HEK293 (cell line): ENCODE measurements around the gene NIPSNAP2.

ENCODE experiments used
- CTCF ChIA-PET: fragments of 350-600 bp; formaldehyde crosslinking; extraction: SDS; loops from one replicate; lab custom pipeline; 2021; ENCODE audit warnings: antibody characterized with exemption; lab: Yijun Ruan, JAX
- POLR2A ChIA-PET: fragments of 300-600 bp; formaldehyde crosslinking; extraction: SDS; loops from one replicate; lab custom pipeline; 2020; ENCODE audit warnings: antibody characterized with exemption, inconsistent platforms; lab: Yijun Ruan, JAX
- H3K27ac ChIP-seq: fragments of 200-500 bp; sonication (Bioruptor generic); 2 replicates; pipeline ENCODE4 v1.5.1; 2014; ENCODE audit warnings: low read depth, low read length, control low read depth, inconsistent platforms; ENCODE audit errors: extremely low read depth
- H3K36me3 ChIP-seq, 2 experiments: fragments of 200-500 bp in 1 of 2; sonication (Bioruptor generic) in 1 of 2; 1 replicate in 1 of 2; 2 replicates in 1 of 2; pipeline ENCODE4 v1.5.1; 2014 to 2017; ENCODE audit warnings: inconsistent platforms in 2 of 2, low read length in 2 of 2; ENCODE audit not compliant: control insufficient read depth in 2 of 2, insufficient read depth in 1 of 2
- H3K4me1 ChIP-seq: fragments of 200-500 bp; sonication (Bioruptor generic); 2 replicates; pipeline ENCODE4 v1.5.1; 2014; ENCODE audit warnings: mild to moderate bottlenecking, low read length, inconsistent platforms; ENCODE audit not compliant: control insufficient read depth, insufficient read depth
- H3K4me3 ChIP-seq: 2 replicates; pipeline ENCODE4 v1.5.1; 2011; ENCODE audit warnings: low read depth, mild to moderate bottlenecking, control low read depth, low read length, moderate library complexity
- H3K9me3 ChIP-seq: fragments of 200-500 bp; sonication (Bioruptor generic); 2 replicates; pipeline ENCODE4 v1.5.1; 2014; ENCODE audit warnings: low read depth, low read length, inconsistent platforms; ENCODE audit not compliant: control insufficient read depth, insufficient read depth
- EGR2 ChIP-seq: fragments of 450-650 bp; formaldehyde crosslinking; IDR thresholded peaks from 2 replicates; pipeline ENCODE4 v1.5.1; 2016; ENCODE audit warnings: low read depth, missing biosample characterization, missing genetic modification characterization
- KLF7 ChIP-seq: fragments of 450-650 bp; formaldehyde crosslinking; IDR thresholded peaks from 2 replicates; pipeline ENCODE4 v1.5.1; 2016; ENCODE audit warnings: missing biosample characterization, missing genetic modification characterization, borderline replicate concordance
- KLF8 ChIP-seq: fragments of 450-650 bp; formaldehyde crosslinking; IDR thresholded peaks from 2 replicates; pipeline ENCODE4 v1.5.1; 2016; ENCODE audit warnings: missing biosample characterization, missing genetic modification characterization
- PATZ1 ChIP-seq: fragments of 450-650 bp; formaldehyde crosslinking; IDR thresholded peaks from 2 replicates; pipeline ENCODE4 v1.5.1; 2016; ENCODE audit warnings: missing biosample characterization, missing genetic modification characterization
- PBX3 ChIP-seq: sonication (generic); formaldehyde crosslinking; IDR thresholded peaks from 2 replicates; pipeline ENCODE4 v1.8.1; 2022; ENCODE audit warnings: mild to moderate bottlenecking, moderate library complexity, missing genetic modification reagents
- SALL2 ChIP-seq: fragments of 450-650 bp; formaldehyde crosslinking; IDR thresholded peaks from 2 replicates; pipeline ENCODE4 v1.5.0; 2017; ENCODE audit warnings: missing biosample characterization, mild to moderate bottlenecking, missing genetic modification characterization, borderline replicate concordance
- YY1 ChIP-seq: fragments of 450-650 bp; formaldehyde crosslinking; IDR thresholded peaks from 2 replicates; pipeline ENCODE4 v1.5.1; 2018; ENCODE audit warnings: missing biosample characterization, missing genetic modification characterization
- YY2 ChIP-seq: fragments of 450-650 bp; formaldehyde crosslinking; IDR thresholded peaks from 2 replicates; pipeline ENCODE4 v1.5.1; 2016; ENCODE audit warnings: missing biosample characterization, missing genetic modification characterization
- ZBTB10 ChIP-seq: fragments of 450-650 bp; formaldehyde crosslinking; IDR thresholded peaks from 2 replicates; pipeline ENCODE4 v1.5.1; 2016; ENCODE audit warnings: missing biosample characterization, missing genetic modification characterization
- ZBTB21 ChIP-seq: fragments of 450-650 bp; formaldehyde crosslinking; IDR thresholded peaks from 2 replicates; pipeline ENCODE4 v1.5.1; 2017; ENCODE audit warnings: missing biosample characterization, missing genetic modification characterization
- ZBTB48 ChIP-seq: fragments of 450-650 bp; formaldehyde crosslinking; IDR thresholded peaks from 2 replicates; pipeline ENCODE4 v1.5.1; 2016; ENCODE audit warnings: missing biosample characterization, missing genetic modification characterization
- ZEB2 ChIP-seq: fragments of 450-650 bp; formaldehyde crosslinking; IDR thresholded peaks from 2 replicates; pipeline ENCODE4 v1.5.1; 2016; ENCODE audit warnings: missing biosample characterization, missing genetic modification characterization
- ZIC2 ChIP-seq: fragments of 450-650 bp; formaldehyde crosslinking; IDR thresholded peaks from 2 replicates; pipeline ENCODE4 v1.5.1; 2016; ENCODE audit warnings: missing biosample characterization, missing genetic modification characterization
- ZNF10 ChIP-seq: fragments of 450-650 bp; formaldehyde crosslinking; IDR thresholded peaks from 2 replicates; pipeline ENCODE4 v1.5.1; 2017; ENCODE audit warnings: missing biosample characterization, missing genetic modification characterization
- ZNF121 ChIP-seq: fragments of 450-650 bp; formaldehyde crosslinking; IDR thresholded peaks from 2 replicates; pipeline ENCODE4 v1.5.1; 2016; ENCODE audit warnings: missing biosample characterization, missing genetic modification characterization
- ZNF133 ChIP-seq: fragments of 450-650 bp; formaldehyde crosslinking; IDR thresholded peaks from 2 replicates; pipeline ENCODE4 v1.5.1; 2016; ENCODE audit warnings: missing biosample characterization, missing genetic modification characterization
- ZNF138 ChIP-seq: fragments of 450-650 bp; formaldehyde crosslinking; IDR thresholded peaks from 2 replicates; pipeline ENCODE4 v1.5.1; 2016; ENCODE audit warnings: missing biosample characterization, missing genetic modification characterization, borderline replicate concordance
- ZNF184 ChIP-seq: fragments of 450-650 bp; IDR thresholded peaks from 2 replicates; pipeline ENCODE4 v1.5.1; 2018; ENCODE audit warnings: missing biosample characterization, mild to moderate bottlenecking, missing genetic modification characterization
- ZNF2 ChIP-seq: fragments of 450-650 bp; formaldehyde crosslinking; IDR thresholded peaks from 2 replicates; pipeline ENCODE4 v1.5.1; 2016; ENCODE audit warnings: missing biosample characterization, missing genetic modification characterization
- ZNF37A ChIP-seq: fragments of 450-650 bp; IDR thresholded peaks from 2 replicates; pipeline ENCODE4 v1.5.1; 2018; ENCODE audit warnings: missing biosample characterization, missing genetic modification characterization
- ZNF416 ChIP-seq: fragments of 450-650 bp; formaldehyde crosslinking; IDR thresholded peaks from 2 replicates; pipeline ENCODE4 v1.5.1; 2016; ENCODE audit warnings: missing biosample characterization, missing genetic modification characterization
- ZNF501 ChIP-seq: fragments of 450-650 bp; formaldehyde crosslinking; IDR thresholded peaks from 2 replicates; pipeline ENCODE4 v1.5.1; 2016; ENCODE audit warnings: missing biosample characterization, missing genetic modification characterization
- ZNF514 ChIP-seq: fragments of 450-650 bp; formaldehyde crosslinking; IDR thresholded peaks from 2 replicates; pipeline ENCODE4 v1.5.1; 2016; ENCODE audit warnings: missing biosample characterization, missing genetic modification characterization
- ZNF529 ChIP-seq: fragments of 450-650 bp; formaldehyde crosslinking; IDR thresholded peaks from 2 replicates; pipeline ENCODE4 v1.5.1; 2017; ENCODE audit warnings: missing genetic modification characterization, missing biosample characterization; ENCODE audit not compliant: insufficient replicate concordance
- ZNF571 ChIP-seq: fragments of 450-650 bp; formaldehyde crosslinking; IDR thresholded peaks from 2 replicates; pipeline ENCODE4 v1.5.0; 2017; ENCODE audit warnings: missing biosample characterization, missing genetic modification characterization
- ZNF596 ChIP-seq: fragments of 450-650 bp; IDR thresholded peaks from 2 replicates; pipeline ENCODE4 v1.5.0; 2018; ENCODE audit warnings: missing biosample characterization, mild to moderate bottlenecking, missing genetic modification characterization, moderate library complexity
- ZNF600 ChIP-seq: fragments of 450-650 bp; formaldehyde crosslinking; IDR thresholded peaks from 2 replicates; pipeline ENCODE4 v1.5.1; 2016; ENCODE audit warnings: missing biosample characterization, missing genetic modification characterization
- ZNF645 ChIP-seq: fragments of 450-650 bp; formaldehyde crosslinking; IDR thresholded peaks from 2 replicates; pipeline ENCODE4; 2016; ENCODE audit warnings: missing biosample characterization, missing genetic modification characterization
- ZNF677 ChIP-seq: fragments of 450-650 bp; IDR thresholded peaks from 2 replicates; pipeline ENCODE4 v1.5.0; 2018; ENCODE audit warnings: missing biosample characterization, mild to moderate bottlenecking, missing genetic modification characterization, moderate library complexity
- ZNF747 ChIP-seq: fragments of 450-650 bp; formaldehyde crosslinking; IDR thresholded peaks from 2 replicates; pipeline ENCODE4 v1.5.1; 2016; ENCODE audit warnings: missing biosample characterization, missing genetic modification characterization
- ZNF76 ChIP-seq: fragments of 450-650 bp; formaldehyde crosslinking; IDR thresholded peaks from 2 replicates; pipeline ENCODE4; 2016; ENCODE audit warnings: low read depth, missing biosample characterization, missing genetic modification characterization, borderline replicate concordance

The NIPSNAP2 gene

GRCh38 chr7:55946545-55946944 lies 17.8 kb upstream of the NIPSNAP2 start (continued):
- TF ChIP-seq ZBTB10 (tag by site-specific recombination), result no peak

GRCh38 chr7:55951637-55952351 lies 12.6 kb upstream of the NIPSNAP2 start, which contains the start of gene MRPS17:
TSS of gene MRPS17 (plus strand) at chr7:55951877. CDS start at chr7:55953196, 1,319 bp downstream.
- Histone ChIP-seq H3K4me1 (no peaks in the 10 kb centered on the region), H3K4me3 (peak within 1 kb of the TSS; percentile 80), H3K36me3 (peaks cover 13 to 20% of the 10 kb centered on the region in 2 experiments; a peak in 2 of 3 replicates), H3K9me3 (no peaks in the 10 kb centered on the region), H3K27ac (no peak within 1 kb of the TSS)
- ChIA-PET CTCF (interaction anchor here (1.4 kb wide), 1 partner anchor 12 kb away, joined by 7 read pairs; no protein-coding TSS in a partner anchor), POLR2A (interaction anchor here (0.7 to 1.1 kb wide), 2 partner anchors 13 to 82 kb away, joined by 3 to 4 read pairs; no protein-coding TSS in a partner anchor)
- TF ChIP-seq ZNF76 (tag by site-specific recombination) (peak; percentile 70; the same call in 1 of the 2 replicates), ZEB2 (tag by site-specific recombination) (peak; percentile 43; the same call in 1 of the 2 replicates), ZNF600 (tag by site-specific recombination) (no peak), ZNF747 (tag by site-specific recombination) (no peak), ZIC2 (tag by site-specific recombination) (peak; percentile 57), ZBTB48 (tag by site-specific recombination) (no peak), ZBTB21 (tag by site-specific recombination) (peak; percentile 59; the same call in 1 of the 2 replicates), ZNF37A (tag by site-specific recombination) (no peak), PBX3 (peak; percentile 80; the same call in 1 of the 2 replicates), YY2 (tag by site-specific recombination) (no peak), KLF7 (tag by site-specific recombination) (no peak), ZNF138 (tag by site-specific recombination) (no peak), ZNF645 (tag by site-specific recombination) (no peak), YY1 (no peak), ZNF571 (tag by site-specific recombination) (no peak), ZNF10 (tag by site-specific recombination) (no peak), ZNF184 (tag by site-specific recombination) (no peak), ZNF2 (tag by site-specific recombination) (no peak), EGR2 (tag by site-specific recombination) (peak; percentile 81), PATZ1 (tag by site-specific recombination) (no peak), ZNF121 (no peak), ZNF416 (tag by site-specific recombination) (no peak), ZNF514 (no peak), KLF8 (tag by site-specific recombination) (peak; percentile 62; the same call in 1 of the 2 replicates), SALL2 (tag by site-specific recombination) (no peak), ZNF677 (tag by site-specific recombination) (no peak), ZNF596 (tag by site-specific recombination) (no peak), ZNF501 (tag by site-specific recombination) (peak; percentile 81), ZNF133 (tag by site-specific recombination) (no peak), ZNF529 (no peak)
